OCI-LY7 (cell line): ENCODE measurements around the gene ROCK2. TPM values are rescaled to one million over a fixed set of nuclear protein-coding genes. Genes with fewer than 3 reads are reported as not detected.
"Not testable (repeated sequence)": the region's sequence is repeated elsewhere in the genome, so short reads cannot be mapped to it uniquely, and the experiment has no call there.

Experiments
- BruUV-seq: library from RNA; stranded (reverse); fragments of 400-500 nt; replicated peaks from 2 replicates; lab custom pipeline; 2021; lab: Mats Ljungman, UMichigan
- CTCF ChIA-PET: fragments of 300-600 bp; sonication (Branson Sonifier 250); formaldehyde crosslinking; loops from one replicate; lab custom pipeline; 2022; ENCODE audit warnings: antibody characterized with exemption; ENCODE audit not compliant: unreplicated experiment; lab: Charles Lee
- POLR2A ChIA-PET: fragments of 300-600 bp; sonication (Branson Sonifier 250); formaldehyde crosslinking; loops from one replicate; lab custom pipeline; 2022; ENCODE audit warnings: antibody characterized with exemption; lab: Charles Lee
- DNase-seq: peaks from one replicate; pipeline ENCODE4 v3.0.0-alpha.2; 2015; ENCODE audit warnings: low spot score
- H2AFZ ChIP-seq: fragments of 200-600 bp; sonication (generic), shearing (Covaris generic); 2 replicates; pipeline ENCODE4 v1.6.1; 2014; ENCODE audit warnings: mild to moderate bottlenecking, antibody characterized with exemption, low read length, moderate library complexity
- H3K27ac ChIP-seq: fragments of 200-600 bp; sonication (generic); 2 replicates; pipeline ENCODE4 v1.5.1; 2014; ENCODE audit warnings: mixed run types, low read depth, mild to moderate bottlenecking, moderate library complexity, low read length, inconsistent platforms; ENCODE audit not compliant: poor library complexity, severe bottlenecking
- H3K36me3 ChIP-seq: fragments of 200-600 bp; sonication (generic); 2 replicates; pipeline ENCODE4 v1.6.1; 2014; ENCODE audit warnings: mild to moderate bottlenecking, antibody characterized with exemption, low read length, moderate library complexity, mixed read lengths; ENCODE audit not compliant: insufficient read depth
- H3K4me1 ChIP-seq: fragments of 200-600 bp; sonication (generic); 2 replicates; pipeline ENCODE4 v1.5.1; 2014; ENCODE audit warnings: mild to moderate bottlenecking, low read length; ENCODE audit not compliant: insufficient read depth, poor library complexity, severe bottlenecking
- H3K4me2 ChIP-seq: fragments of 200-600 bp; sonication (generic); 2 replicates; pipeline ENCODE4 v1.6.1; 2014; ENCODE audit warnings: mild to moderate bottlenecking, low read length
- H3K4me3 ChIP-seq: fragments of 200-600 bp; sonication (generic); 2 replicates; pipeline ENCODE4 v1.5.1; 2014; ENCODE audit warnings: mild to moderate bottlenecking, low read depth, low read length; ENCODE audit not compliant: poor library complexity, severe bottlenecking
- H3K79me2 ChIP-seq: fragments of 200-600 bp; sonication (generic); 2 replicates; pipeline ENCODE4 v1.6.1; 2016; ENCODE audit warnings: low read depth, mild to moderate bottlenecking, low read length, moderate library complexity, mixed read lengths; ENCODE audit not compliant: insufficient read depth
- H3K9me2 ChIP-seq: fragments of 200-600 bp; sonication (generic); 2 replicates; pipeline ENCODE4 v1.6.1; 2016; ENCODE audit warnings: mild to moderate bottlenecking, low read length, mixed read lengths; ENCODE audit not compliant: insufficient read depth
- H3K9me3 ChIP-seq: fragments of 200-600 bp; sonication (generic); 2 replicates; pipeline ENCODE4 v1.6.1; 2014; ENCODE audit warnings: mild to moderate bottlenecking, mixed run types, low read length, mixed read lengths
- H4K20me1 ChIP-seq: fragments of 200-600 bp; sonication (generic); 2 replicates; pipeline ENCODE4 v1.6.1; 2014; ENCODE audit warnings: mild to moderate bottlenecking, antibody characterized with exemption, low read length, moderate library complexity, mixed read lengths; ENCODE audit not compliant: insufficient read depth
- EZH2phosphoT487 ChIP-seq: fragments of 200-600 bp; sonication (generic); IDR thresholded peaks from 2 replicates; pipeline ENCODE4 v1.6.1; 2018; ENCODE audit warnings: low read depth, borderline replicate concordance, mild to moderate bottlenecking, mixed run types, antibody characterized with exemption, low read length, moderate library complexity, mixed read lengths
- intact Hi-C: fragments of 100-400 bp; cut with micrococcal nuclease; formaldehyde crosslinking; loops from one replicate; pipeline ENCODE4 v1.10.0; 2022; ENCODE audit not compliant: unreplicated experiment
- total RNA-seq, 2 experiments: library from RNA; depleted of rRNA in 1 of 2; stranded (reverse); fragments of >200 nt in 1 of 2; shearing (Covaris generic) in 1 of 2; gene quantifications; 2 replicates each; pipeline ENCODE4 v1.2.3, GENCODE V29; 2014 to 2022
- TF ChIP-seq, protein P1 (sequence below): fragments of 200-600 bp; sonication (generic); conservative IDR thresholded peaks from 2 replicates; pipeline ENCODE4 v1.5.1; 2014; ENCODE audit warnings: mild to moderate bottlenecking, antibody characterized with exemption, low read length, moderate library complexity, mixed read lengths

The ROCK2 gene
- total RNA-seq, 2 experiments from 2014 or later, result 12.4 to 21.0 TPM

GRCh38 chr2:11256166-11256565, 88.3 kb downstream of the ROCK2 start:
- Histone ChIP-seq H3K9me2 (no peaks in the 10 kb centered on the region), H3K9me3 (no peaks in the 10 kb centered on the region), H4K20me1 (no peaks in the 10 kb centered on the region), H3K36me3 (no peaks in the 10 kb centered on the region), H3K4me1 (no peaks in the 10 kb centered on the region), H3K27ac (no peak overlapping the region), H2AFZ (no peak overlapping the region), H3K79me2 (no peaks in the 10 kb centered on the region), H3K4me2 (no peak overlapping the region), H3K4me3 (no peak overlapping the region)
- ChIA-PET CTCF (no interaction called here), POLR2A (no interaction called here)
- BruUV-seq, result no TSS peak
- DNase-seq, result no peak
- TF ChIP-seq, protein P1, sequence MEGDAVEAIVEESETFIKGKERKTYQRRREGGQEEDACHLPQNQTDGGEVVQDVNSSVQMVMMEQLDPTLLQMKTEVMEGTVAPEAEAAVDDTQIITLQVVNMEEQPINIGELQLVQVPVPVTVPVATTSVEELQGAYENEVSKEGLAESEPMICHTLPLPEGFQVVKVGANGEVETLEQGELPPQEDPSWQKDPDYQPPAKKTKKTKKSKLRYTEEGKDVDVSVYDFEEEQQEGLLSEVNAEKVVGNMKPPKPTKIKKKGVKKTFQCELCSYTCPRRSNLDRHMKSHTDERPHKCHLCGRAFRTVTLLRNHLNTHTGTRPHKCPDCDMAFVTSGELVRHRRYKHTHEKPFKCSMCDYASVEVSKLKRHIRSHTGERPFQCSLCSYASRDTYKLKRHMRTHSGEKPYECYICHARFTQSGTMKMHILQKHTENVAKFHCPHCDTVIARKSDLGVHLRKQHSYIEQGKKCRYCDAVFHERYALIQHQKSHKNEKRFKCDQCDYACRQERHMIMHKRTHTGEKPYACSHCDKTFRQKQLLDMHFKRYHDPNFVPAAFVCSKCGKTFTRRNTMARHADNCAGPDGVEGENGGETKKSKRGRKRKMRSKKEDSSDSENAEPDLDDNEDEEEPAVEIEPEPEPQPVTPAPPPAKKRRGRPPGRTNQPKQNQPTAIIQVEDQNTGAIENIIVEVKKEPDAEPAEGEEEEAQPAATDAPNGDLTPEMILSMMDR, result no peak
- TF ChIP-seq EZH2phosphoT487, result no peak
- intact Hi-C loops, result no loop called here

- H3K4me1 ChIP-seq, result no peaks in the 10 kb centered on the region
- H3K4me2 ChIP-seq, result no peak overlapping the region
- no peak for DNase-seq
- no peak overlapping the region for H2AFZ ChIP-seq
- ChIA-PET POLR2A (no interaction called here), CTCF (no interaction called here)
- H3K4me3 ChIP-seq, result no peak overlapping the region
- no peak overlapping the region for H3K27ac ChIP-seq
- intact Hi-C loops, result no loop called here
- TF ChIP-seq, protein P1, result no peak
- no peak for TF ChIP-seq EZH2phosphoT487
- H3K9me3 ChIP-seq, result no peaks in the 10 kb centered on the region
- no TSS peak for BruUV-seq
- H3K36me3 ChIP-seq, result no peaks in the 10 kb centered on the region
- H4K20me1 ChIP-seq, result no peaks in the 10 kb centered on the region
- H3K9me2 ChIP-seq, result no peaks in the 10 kb centered on the region
- no peaks in the 10 kb centered on the region for H3K79me2 ChIP-seq
These were observed 90.3 kb downstream of the ROCK2 start for GRCh38 chr2:11254100-11254536.

- BruUV-seq, H3K9me2 ChIP-seq, H3K4me2 ChIP-seq, H3K9me3 ChIP-seq, H3K79me2 ChIP-seq, H4K20me1 ChIP-seq, H3K4me1 ChIP-seq, H2AFZ ChIP-seq, POLR2A ChIA-PET, CTCF ChIA-PET, DNase-seq, H3K27ac ChIP-seq, intact Hi-C loops, H3K4me3 ChIP-seq, H3K36me3 ChIP-seq: not testable (repeated sequence)
These were observed 92.0 kb downstream of the ROCK2 start for GRCh38 chr2:11252458-11252857.
